ENCODE results near the gene TFF1. TPM values are rescaled to one million over a fixed set of nuclear protein-coding genes. Genes with fewer than 3 reads are reported as not detected.

The TFF1 gene
- total RNA-seq, 1 donor from 2014 or later: not detected

- ChIA-PET POLR2A (no interaction called here), CTCF (interaction anchor here (1.0 kb wide), 1 partner anchor 8 kb away, joined by 5 read pairs; no protein-coding TSS in a partner anchor)
- no peak overlapping the region for H3K4me3 Mint-ChIP-seq
- DNase-seq (no peak), ATAC-seq (ENCODE audit: low read depth) (no peak)
- H3K9me3 Mint-ChIP-seq: no peaks in the 10 kb centered on the region
- peaks cover 17% of the 10 kb centered on the region for H3K4me1 Mint-ChIP-seq
- H3K27ac Mint-ChIP-seq: no peak overlapping the region
- TF ChIP-seq CTCF (IDR thresholded peaks at IDR 0.05): no peak
- H3K36me3 Mint-ChIP-seq (ENCODE audit: low read depth): no peaks in the 10 kb centered on the region
- peaks cover 5% of the 10 kb centered on the region for H3K27me3 Mint-ChIP-seq
- intact Hi-C loops (cut with micrococcal nuclease): no loop called here
Observed at GRCh38 chr21:42317826-42318746, 48.2 kb downstream of the TFF1 start.

- H3K9me3 Mint-ChIP-seq: no peaks in the 10 kb centered on the region
- intact Hi-C loops (cut with micrococcal nuclease): no loop called here
- DNase-seq: no peak
- no peak overlapping the region for H3K27ac Mint-ChIP-seq
- ATAC-seq (ENCODE audit: low read depth): no peak
- ChIA-PET POLR2A (interaction anchor here (0.6 kb wide), 1 partner anchor 99 kb away, joined by 3 read pairs; no protein-coding TSS in a partner anchor), CTCF (no interaction called here)
- peaks cover 17% of the 10 kb centered on the region for H3K4me1 Mint-ChIP-seq
- H3K4me3 Mint-ChIP-seq: no peak overlapping the region
- H3K27me3 Mint-ChIP-seq: no peaks in the 10 kb centered on the region
- H3K36me3 Mint-ChIP-seq (ENCODE audit: low read depth): no peaks in the 10 kb centered on the region
- TF ChIP-seq CTCF (IDR thresholded peaks at IDR 0.05): no peak
Observed at GRCh38 chr21:42317341-42317741, 49.0 kb downstream of the TFF1 start.

- intact Hi-C loops (cut with micrococcal nuclease): no loop called here
- Mint-ChIP-seq H3K36me3 (ENCODE audit: low read depth) (no peaks in the 10 kb centered on the region), H3K27ac (no peak overlapping the region), H3K4me1 (peaks cover 17% of the 10 kb centered on the region), H3K9me3 (no peaks in the 10 kb centered on the region), H3K4me3 (no peak overlapping the region), H3K27me3 (no peaks in the 10 kb centered on the region)
- POLR2A ChIA-PET: interaction anchor here (0.6 kb wide), 1 partner anchor 99 kb away, joined by 3 read pairs; no protein-coding TSS in a partner anchor
- TF ChIP-seq CTCF (IDR thresholded peaks at IDR 0.05): no peak
- ATAC-seq (ENCODE audit: low read depth): no peak
- no peak for DNase-seq
- CTCF ChIA-PET: no interaction called here
Observed at GRCh38 chr21:42316891-42317290, 49.4 kb downstream of the TFF1 start.

- Mint-ChIP-seq H3K4me3 (no peak within 1 kb of the TSS), H3K4me1 (peaks cover 17% of the 10 kb centered on the region), H3K36me3 (ENCODE audit: low read depth) (no peaks in the 10 kb centered on the region), H3K9me3 (no peaks in the 10 kb centered on the region), H3K27me3 (no peaks in the 10 kb centered on the region), H3K27ac (no peak within 1 kb of the TSS)
- no peak for ATAC-seq (ENCODE audit: low read depth)
- intact Hi-C loops (cut with micrococcal nuclease): no loop called here
- DNase-seq: no peak
- no peak for TF ChIP-seq CTCF (IDR thresholded peaks at IDR 0.05)
- POLR2A ChIA-PET: no interaction called here
- CTCF ChIA-PET: no interaction called here
Observed at GRCh38 chr21:42315296-42315891, 50.9 kb downstream of the TFF1 start, which contains the start of gene TFF3. TSS of gene TFF3 (minus strand) at chr21:42315409. CDS start at chr21:42315374, 35 bp downstream.

Measured in activated B cell treated with CpG ODN at 0.5 μM for 24 hours (primary cell).